Endothelial cell of umbilical vein (primary cell): Measurements from ENCODE around the gene LDHA. TPM values are rescaled to one million over a fixed set of nuclear protein-coding genes. Genes with fewer than 3 reads are reported as not detected.

Experiments used
- BruUV-seq: library from RNA; stranded (reverse); fragments of 400-500 nt; replicated peaks from 2 replicates; lab custom pipeline; 2021; lab: Mats Ljungman, UMichigan
- CTCF ChIA-PET: fragments of 300-600, 350-600 bp; sonication (Branson Sonifier 250); formaldehyde crosslinking; loops from one replicate; lab custom pipeline; 2021; ENCODE audit warnings: antibody characterized with exemption, inconsistent platforms; lab: Charles Lee
- POLR2A ChIA-PET: fragments of 300-600, 350-600 bp; sonication (Branson Sonifier 250); formaldehyde crosslinking; loops from one replicate; lab custom pipeline; 2021; ENCODE audit warnings: antibody characterized with exemption, inconsistent platforms; lab: Charles Lee
- DNase-seq: peaks from one replicate; pipeline ENCODE4 v3.0.0-alpha.2; 2011; ENCODE audit warnings: low read depth, low spot score
- FAIRE-seq: peaks from 2 replicates; lab custom pipeline; 2011; peaks lifted over from hg19 to GRCh38; lab: Jason Lieb, UNC
- H2AFZ ChIP-seq: 2 replicates; pipeline ENCODE4 v1.6.0; 2012; ENCODE audit warnings: low read depth, low read length, control low read depth, inconsistent platforms
- H3K27ac ChIP-seq: 2 replicates; pipeline ENCODE4 v1.5.1; 2011; ENCODE audit warnings: low read depth, mild to moderate bottlenecking, control low read depth, low read length, moderate library complexity; ENCODE audit not compliant: insufficient read depth
- H3K27me3 ChIP-seq, 2 experiments: 2 replicates each; pipeline versions ENCODE4 v1.6.0 to v1.6.1; 2011; ENCODE audit warnings: low read length in 2 of 2, mixed read lengths in 1 of 2; ENCODE audit not compliant: control insufficient read depth in 2 of 2, insufficient read depth in 2 of 2
- H3K36me3 ChIP-seq, 2 experiments: 2 replicates in 1 of 2; 3 replicates in 1 of 2; pipeline ENCODE4 v1.5.1; 2011; ENCODE audit warnings: low read length in 2 of 2, mild to moderate bottlenecking in 1 of 2, moderate library complexity in 1 of 2; ENCODE audit not compliant: control insufficient read depth in 2 of 2, insufficient read depth in 2 of 2; ENCODE audit errors: extremely low read depth in 1 of 2
- H3K4me1 ChIP-seq: 3 replicates; pipeline ENCODE4 v1.5.1; 2011; ENCODE audit warnings: mild to moderate bottlenecking, low read length; ENCODE audit not compliant: control insufficient read depth, insufficient read depth; ENCODE audit errors: extremely low read depth
- H3K4me2 ChIP-seq: 2 replicates; pipeline ENCODE4 v1.6.1; 2011; ENCODE audit warnings: low read length, control low read depth, mixed read lengths; ENCODE audit not compliant: insufficient read depth
- H3K4me3 ChIP-seq, 3 experiments: fragments of 200-600 bp in 1 of 3; sonication (generic), shearing (Covaris generic) in 1 of 3; replicated peaks in 1 of 3; 2 replicates each; pipeline ENCODE4 v1.5.1; 2011 to 2016; ENCODE audit warnings: control low read depth in 3 of 3, low read length in 3 of 3, mild to moderate bottlenecking in 2 of 3, inconsistent platforms in 1 of 3, low read depth in 1 of 3, moderate library complexity in 1 of 3; ENCODE audit not compliant: insufficient read depth in 1 of 3
- H3K79me2 ChIP-seq: 2 replicates; pipeline ENCODE4 v1.6.0; 2012; ENCODE audit warnings: low read length, inconsistent platforms; ENCODE audit not compliant: control insufficient read depth, insufficient read depth
- H3K9ac ChIP-seq: replicated peaks from 2 replicates; pipeline ENCODE3; 2011; ENCODE audit warnings: low read length, control low read depth; ENCODE audit not compliant: insufficient read depth; ENCODE audit errors: extremely low read depth
- H3K9me1 ChIP-seq: replicated peaks from 3 replicates; pipeline ENCODE4 v1.6.0; 2011; ENCODE audit warnings: mild to moderate bottlenecking, low read length; ENCODE audit not compliant: control insufficient read depth, insufficient read depth; ENCODE audit errors: extremely low read depth
- H3K9me3 ChIP-seq: replicated peaks from 2 replicates; pipeline ENCODE4 v1.5.1; 2012; ENCODE audit warnings: low read length, inconsistent platforms; ENCODE audit not compliant: control insufficient read depth, insufficient read depth
- H4K20me1 ChIP-seq: replicated peaks from 2 replicates; pipeline ENCODE3; 2011; ENCODE audit warnings: mild to moderate bottlenecking, low read length; ENCODE audit not compliant: control insufficient read depth, insufficient read depth; ENCODE audit errors: extremely low read depth
- CTCF ChIP-seq, 2 donors: IDR thresholded peaks; 1 replicate in 1 of 2; 2 replicates in 1 of 2; pipeline ENCODE4 v1.5.1; 2011; ENCODE audit warnings: low read length in 2 of 2, mild to moderate bottlenecking in 2 of 2, moderate library complexity in 2 of 2, control low read depth in 1 of 2, inconsistent platforms in 1 of 2, low read depth in 1 of 2; ENCODE audit not compliant: insufficient read depth in 1 of 2; ENCODE audit errors: extremely low read depth in 1 of 2
- EZH2 ChIP-seq: IDR thresholded peaks from 2 replicates; pipeline ENCODE4 v1.6.1; 2012; ENCODE audit warnings: borderline replicate concordance, low read depth, mild to moderate bottlenecking, moderate library complexity, low read length, inconsistent platforms; ENCODE audit not compliant: severe bottlenecking
- FOS ChIP-seq: IDR thresholded peaks from 2 replicates; pipeline ENCODE4 v1.6.1; 2011; ENCODE audit warnings: mild to moderate bottlenecking, low read length, moderate library complexity, borderline replicate concordance; ENCODE audit not compliant: insufficient read depth
- GATA2 ChIP-seq: IDR thresholded peaks from 2 replicates; pipeline ENCODE4 v1.7.0; 2011; ENCODE audit warnings: low read depth, mild to moderate bottlenecking, moderate library complexity, mixed read lengths, low read length; ENCODE audit not compliant: insufficient read length, insufficient read depth
- JUN ChIP-seq: IDR thresholded peaks from 2 replicates; pipeline ENCODE4 v1.6.1; 2011; ENCODE audit warnings: borderline replicate concordance, low read depth; ENCODE audit not compliant: insufficient read length, insufficient read depth
- MAX ChIP-seq: IDR thresholded peaks from 2 replicates; pipeline ENCODE4 v1.6.1; 2011; ENCODE audit not compliant: insufficient read depth, insufficient read length
- MYC ChIP-seq: IDR thresholded peaks from one replicate; pipeline ENCODE4 v1.6.1; 2011; ENCODE audit warnings: mild to moderate bottlenecking, low read depth, low read length
- POLR2A ChIP-seq: IDR thresholded peaks from 2 replicates; pipeline ENCODE4 v1.6.1; 2012; ENCODE audit warnings: low read depth, mild to moderate bottlenecking, control low read depth, low read length
- POLR2AphosphoS5 ChIP-seq: IDR thresholded peaks from 2 replicates; pipeline ENCODE4 v1.6.1; 2012; ENCODE audit warnings: low read depth, mild to moderate bottlenecking, control low read depth, low read length, moderate library complexity; ENCODE audit not compliant: insufficient read depth
- dilution Hi-C: fragments of 300-500 bp; cut with MboI; formaldehyde crosslinking; loops from one replicate; pipeline ENCODE4 v1.15.0; 2019; ENCODE audit warnings: low sequenced_read_pairs; ENCODE audit not compliant: extremely low pct_ligation_motif_present
- intact Hi-C: fragments of 100-400 bp; cut with micrococcal nuclease; formaldehyde crosslinking; loops from one replicate; pipeline ENCODE4 v1.10.0; 2022
- polyA plus RNA-seq, 4 experiments: library from polyadenylated mRNA; depleted of rRNA in 3 of 4; stranded (reverse) in 3 of 4; unstranded in 1 of 4; fragments of >200 nt; gene quantifications; 2 replicates each; pipeline versions ENCODE4 v1.2.1 to v1.2.3, GENCODE V29; 2011 to 2012; ENCODE audit warnings: missing spikeins in 1 of 4
- total RNA-seq: library from RNA; stranded (reverse); gene quantifications from 2 replicates; pipeline ENCODE4 v1.2.3, GENCODE V29; 2021

The LDHA gene
- total and polyA plus RNA-seq, 2 donors (not counting 3 experiments of a cell fraction or from before 2014, with no cell fraction given), result 265 to 537 TPM

GRCh38 chr11:18420067-18420466 lies 25.7 kb downstream of the LDHA start:
- no peak overlapping the region for H3K27ac ChIP-seq
- FAIRE-seq, result no peak
- H3K4me2 ChIP-seq, result peak overlapping the region; percentile 22
- H3K4me1 ChIP-seq, result peaks cover 3% of the 10 kb centered on the region
- H3K27me3 ChIP-seq, result no peaks in the 10 kb centered on the region
- TF ChIP-seq MYC (no peak), CTCF (IDR thresholded peaks at IDR 0.05; ENCODE audit: extremely low read depth in 1 of 2, insufficient read depth in 1 of 2, low read depth in 1 of 2, low read length in 2 of 2) (no peak), FOS (no peak), GATA2 (no peak), POLR2A (no peak), EZH2 (no peak), POLR2AphosphoS5 (no peak), JUN (no peak), MAX (no peak)
- H3K9me3 ChIP-seq, result no peaks in the 10 kb centered on the region
- H3K4me3 ChIP-seq, result no peak overlapping the region
- CTCF ChIA-PET, result interaction anchor here (0.7 to 1.3 kb wide), 3 partner anchors 10 to 184 kb away, joined by 3 to 4 read pairs (median 3); no protein-coding TSS in a partner anchor
- no peaks in the 10 kb centered on the region for H4K20me1 ChIP-seq
- H3K36me3 ChIP-seq, result no peaks in the 10 kb centered on the region
- H2AFZ ChIP-seq, result no peak overlapping the region
- no peaks in the 10 kb centered on the region for H3K79me2 ChIP-seq
- POLR2A ChIA-PET, result no interaction called here
- H3K9ac ChIP-seq, result no peak overlapping the region
- H3K9me1 ChIP-seq, result no peaks in the 10 kb centered on the region
- BruUV-seq, result no TSS peak
- DNase-seq, result peak; percentile 30
- intact Hi-C loops, result no loop called here
- dilution Hi-C loops, result no loop called here
